GM10248 (cell line): ENCODE measurements around the gene ERC2.

Experiments
- CTCF ChIA-PET: fragments of 300-600 bp; sonication (Branson Sonifier 250); formaldehyde crosslinking; extraction: SDS; loops from one replicate; lab custom pipeline; 2021; ENCODE audit warnings: antibody characterized with exemption; lab: Yijun Ruan, JAX
- POLR2A ChIA-PET: fragments of 350-650 bp; sonication (Branson Sonifier 250); formaldehyde crosslinking; extraction: SDS; loops from one replicate; lab custom pipeline; 2020; ENCODE audit warnings: antibody characterized with exemption; lab: Yijun Ruan, JAX
- DNase-seq: peaks from one replicate; pipeline ENCODE4 v3.0.0; 2012; ENCODE audit errors: extremely low spot score
- TF ChIP-seq, protein P1 (sequence below): IDR thresholded peaks from 2 replicates; pipeline ENCODE4 v1.5.1; 2012; ENCODE audit warnings: mild to moderate bottlenecking, low read depth; ENCODE audit errors: extremely low read depth, missing control alignments, control extremely low read depth

ERC2 gene

DNA sequence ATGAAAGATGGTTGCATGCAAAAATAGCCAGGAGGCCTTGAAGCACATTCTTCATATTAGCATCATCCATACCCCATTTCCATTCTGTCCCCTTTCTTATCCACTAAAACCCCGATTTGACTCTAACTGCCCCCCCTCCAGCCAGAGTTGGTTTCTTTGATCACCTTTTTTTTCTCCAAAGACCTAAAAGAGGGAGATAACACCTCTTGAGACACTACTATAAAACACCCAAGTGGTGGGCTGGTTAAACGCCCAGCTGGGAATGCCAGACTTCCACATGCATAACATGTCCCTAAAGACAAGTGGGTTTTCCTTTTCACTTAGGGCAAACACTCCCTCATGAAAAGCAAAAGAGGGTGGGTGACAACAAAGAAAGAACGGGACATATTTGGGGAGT is 847.2 kb downstream of the ERC2 start:
- TF ChIP-seq, protein P1, sequence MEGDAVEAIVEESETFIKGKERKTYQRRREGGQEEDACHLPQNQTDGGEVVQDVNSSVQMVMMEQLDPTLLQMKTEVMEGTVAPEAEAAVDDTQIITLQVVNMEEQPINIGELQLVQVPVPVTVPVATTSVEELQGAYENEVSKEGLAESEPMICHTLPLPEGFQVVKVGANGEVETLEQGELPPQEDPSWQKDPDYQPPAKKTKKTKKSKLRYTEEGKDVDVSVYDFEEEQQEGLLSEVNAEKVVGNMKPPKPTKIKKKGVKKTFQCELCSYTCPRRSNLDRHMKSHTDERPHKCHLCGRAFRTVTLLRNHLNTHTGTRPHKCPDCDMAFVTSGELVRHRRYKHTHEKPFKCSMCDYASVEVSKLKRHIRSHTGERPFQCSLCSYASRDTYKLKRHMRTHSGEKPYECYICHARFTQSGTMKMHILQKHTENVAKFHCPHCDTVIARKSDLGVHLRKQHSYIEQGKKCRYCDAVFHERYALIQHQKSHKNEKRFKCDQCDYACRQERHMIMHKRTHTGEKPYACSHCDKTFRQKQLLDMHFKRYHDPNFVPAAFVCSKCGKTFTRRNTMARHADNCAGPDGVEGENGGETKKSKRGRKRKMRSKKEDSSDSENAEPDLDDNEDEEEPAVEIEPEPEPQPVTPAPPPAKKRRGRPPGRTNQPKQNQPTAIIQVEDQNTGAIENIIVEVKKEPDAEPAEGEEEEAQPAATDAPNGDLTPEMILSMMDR: no peak
- DNase-seq: no peak
- ChIA-PET POLR2A (no interaction called here), CTCF (interaction anchor here (1.3 to 2.5 kb wide), 3 partner anchors 9 to 13 kb away, joined by 4 to 11 read pairs (median 7); no protein-coding TSS in a partner anchor)

DNA sequence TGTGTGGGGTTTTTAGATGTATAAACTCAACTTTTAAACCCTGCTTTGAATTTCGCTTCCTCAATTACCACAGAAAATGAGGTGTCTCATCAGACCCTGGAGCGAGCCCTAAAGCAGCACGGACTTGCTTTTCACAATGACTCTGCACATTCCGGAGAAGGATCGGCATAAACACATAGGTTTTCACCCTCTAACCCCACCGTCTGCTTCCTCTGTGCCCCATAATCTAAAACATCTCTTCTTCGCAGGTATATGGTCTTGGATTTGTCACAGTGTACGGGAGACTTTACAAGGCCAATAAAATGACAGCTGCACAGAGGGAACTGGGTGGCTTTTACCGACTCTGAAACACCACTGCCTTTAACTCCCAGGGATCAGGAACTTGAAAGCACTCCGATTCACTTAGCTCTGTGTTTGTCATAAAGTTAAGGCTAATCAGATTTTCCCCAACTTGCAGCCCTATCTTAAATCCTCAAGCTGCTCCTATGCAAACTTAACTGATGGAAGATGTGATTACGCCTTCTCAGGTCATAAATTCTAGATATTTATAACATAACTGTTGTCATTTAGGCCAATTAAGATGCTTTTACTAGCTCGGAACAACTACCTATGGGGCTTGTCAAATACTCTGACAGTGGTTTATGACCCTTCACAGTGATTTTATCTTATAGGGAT is 847.8 kb downstream of the ERC2 start:
- DNase-seq: peak; percentile 24
- CTCF ChIA-PET: interaction anchor here (1.3 to 1.9 kb wide), 3 partner anchors 9 to 28 kb away, joined by 3 to 7 read pairs (median 4); no protein-coding TSS in a partner anchor
- TF ChIP-seq, protein P1: no peak
- POLR2A ChIA-PET: interaction anchor here (1.7 kb wide), 1 partner anchor 13 kb away, joined by 5 read pairs; no protein-coding TSS in a partner anchor

DNA sequence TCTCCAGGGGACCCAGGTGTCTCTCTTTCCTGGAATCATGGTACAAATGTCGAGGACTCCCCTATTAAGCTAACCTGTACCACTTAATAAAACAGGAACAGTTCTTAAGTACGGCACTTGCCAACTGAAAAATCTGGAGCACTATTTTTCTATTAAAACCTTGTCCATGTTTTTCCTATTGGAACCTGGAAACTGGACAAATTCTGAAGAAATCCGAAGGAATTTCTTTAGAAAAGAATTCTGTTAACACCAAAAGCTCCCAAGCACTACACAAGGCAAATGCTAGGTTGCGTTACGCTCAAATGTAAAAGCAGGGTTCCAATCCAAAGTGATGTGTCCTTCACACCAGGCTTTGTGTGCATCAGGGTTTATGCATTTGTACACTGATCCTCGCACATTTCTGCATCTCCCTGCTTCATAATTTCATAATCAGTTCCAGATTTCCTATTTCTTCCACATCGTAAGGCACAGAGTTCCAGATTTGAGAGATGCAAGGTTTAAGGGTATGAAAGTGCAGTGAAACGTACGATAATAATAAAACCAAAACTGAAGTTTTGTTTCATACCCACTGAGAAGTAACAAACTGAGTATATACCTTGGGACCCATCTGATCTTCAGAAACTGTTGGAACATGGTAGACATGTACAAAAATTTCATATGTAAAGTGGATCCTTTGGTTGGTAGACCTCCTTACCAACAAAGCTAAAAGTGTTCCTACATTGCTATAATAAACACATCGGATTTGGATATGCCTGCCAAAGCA is 849.0 kb downstream of the ERC2 start:
- POLR2A ChIA-PET: interaction anchor here (1.7 kb wide), 1 partner anchor 12 kb away, joined by 5 read pairs; no protein-coding TSS in a partner anchor
- no peak for DNase-seq
- TF ChIP-seq, protein P1: no peak
- CTCF ChIA-PET: interaction anchor here (1.2 to 1.9 kb wide), 4 partner anchors 8 to 27 kb away, joined by 3 to 7 read pairs (median 4); no protein-coding TSS in a partner anchor

DNA sequence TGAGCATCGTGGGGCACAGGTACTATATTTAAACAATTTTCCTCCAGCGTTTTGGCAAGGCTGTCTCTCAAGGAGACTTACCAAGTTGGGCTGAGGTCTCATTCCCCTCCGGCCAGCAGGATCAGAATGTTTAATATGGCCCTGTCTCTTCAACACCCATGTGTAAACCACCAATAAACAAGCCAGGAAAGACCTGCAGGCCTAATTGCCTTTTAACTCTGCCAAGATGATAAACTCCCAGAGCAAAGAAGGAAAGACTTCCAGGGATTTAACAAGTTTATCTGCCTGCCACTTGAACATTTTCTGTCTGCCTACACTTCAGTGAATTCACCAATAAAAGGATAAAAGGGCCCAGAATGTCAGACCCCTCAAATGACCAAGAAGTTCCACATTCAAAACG is 850.9 kb downstream of the ERC2 start:
- ChIA-PET CTCF (interaction anchor here (1.0 kb wide), 1 partner anchor 8 kb away, joined by 3 read pairs; no protein-coding TSS in a partner anchor), POLR2A (no interaction called here)
- TF ChIP-seq, protein P1: no peak
- DNase-seq: no peak

DNA sequence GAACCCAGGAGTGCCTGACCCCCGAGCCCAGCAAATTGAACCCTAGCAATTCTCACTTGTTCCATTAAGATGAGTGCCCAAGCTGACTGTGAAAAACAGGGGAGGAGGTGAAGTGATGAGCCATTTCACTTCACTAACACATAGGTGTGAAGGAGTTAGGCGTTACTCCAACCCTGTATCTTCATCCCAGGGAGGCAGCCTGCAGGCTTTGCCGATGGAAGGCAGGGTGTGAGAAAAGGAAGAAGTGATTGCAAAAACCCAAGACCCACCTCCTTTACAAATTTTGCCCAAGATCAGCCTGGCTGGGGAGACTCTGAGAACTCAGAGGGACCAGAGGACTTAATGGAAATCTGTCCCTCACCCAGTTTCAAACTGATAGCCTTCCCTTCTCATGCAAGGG is 851.5 kb downstream of the ERC2 start:
- TF ChIP-seq, protein P1: no peak
- POLR2A ChIA-PET: no interaction called here

GRCh38 chr3:55615694-55616295 is 852.5 kb downstream of the ERC2 start:
- DNase-seq: no peak
- TF ChIP-seq, protein P1: no peak
- ChIA-PET CTCF (interaction anchor here (0.9 to 1.6 kb wide), 2 partner anchors 12 to 13 kb away, joined by 4 read pairs; no protein-coding TSS in a partner anchor), POLR2A (no interaction called here)

More for the DNA sequence above, 851.5 kb downstream of the ERC2 start:
- DNase-seq: no peak
- CTCF ChIA-PET: interaction anchor here (1.6 kb wide), 1 partner anchor 14 kb away, joined by 4 read pairs; no protein-coding TSS in a partner anchor
